HEK293T (cell line): ENCODE data around the gene PI4KA.

Source experiments
- CTCF ChIA-PET: fragments of 350-600 bp; formaldehyde crosslinking; extraction: SDS; loops from one replicate; lab custom pipeline; 2021; ENCODE audit warnings: antibody characterized with exemption, inconsistent platforms; lab: Yijun Ruan, JAX
- POLR2A ChIA-PET: fragments of 350-600 bp; formaldehyde crosslinking; extraction: SDS; loops from one replicate; lab custom pipeline; 2020; ENCODE audit warnings: antibody characterized with exemption, inconsistent platforms; lab: Yijun Ruan, JAX
- DNase-seq: peaks from one replicate; pipeline ENCODE4 v3.0.0; 2012; ENCODE audit warnings: mixed read lengths; ENCODE audit errors: extremely low spot score
- ARNT ChIP-seq: fragments of 450-650 bp; IDR thresholded peaks from 2 replicates; pipeline ENCODE4 v1.6.1; 2017; ENCODE audit warnings: mild to moderate bottlenecking
- BHLHE40 ChIP-seq: fragments of 450-650 bp; IDR thresholded peaks from 2 replicates; pipeline ENCODE4 v1.6.1; 2016; ENCODE audit warnings: mild to moderate bottlenecking, moderate library complexity, borderline replicate concordance
- CTBP1 ChIP-seq: fragments of 450-650 bp; IDR thresholded peaks from 2 replicates; pipeline ENCODE4 v1.6.1; 2016; ENCODE audit warnings: borderline replicate concordance
- ELF4 ChIP-seq: fragments of 450-650 bp; IDR thresholded peaks from 2 replicates; pipeline ENCODE4 v1.6.1; 2017; ENCODE audit warnings: antibody characterized with exemption
- FOXA1 ChIP-seq: fragments of 450-650 bp; IDR thresholded peaks from 2 replicates; pipeline ENCODE4 v1.6.1; 2016; ENCODE audit warnings: mild to moderate bottlenecking
- FOXK2 ChIP-seq: fragments of 450-650 bp; IDR thresholded peaks from 2 replicates; pipeline ENCODE4 v1.6.1; 2016; ENCODE audit warnings: mild to moderate bottlenecking
- FOXM1 ChIP-seq: fragments of 450-650 bp; IDR thresholded peaks from 2 replicates; pipeline ENCODE4 v1.6.1; 2017; ENCODE audit warnings: mild to moderate bottlenecking, borderline replicate concordance
- HDGF ChIP-seq: fragments of 450-650 bp; IDR thresholded peaks from 2 replicates; pipeline ENCODE4 v1.6.1; 2017; ENCODE audit warnings: antibody characterized with exemption, borderline replicate concordance
- L3MBTL2 ChIP-seq: fragments of 450-650 bp; conservative IDR thresholded peaks from 2 replicates; pipeline ENCODE4 v1.6.1; 2016; ENCODE audit warnings: mild to moderate bottlenecking
- LEF1 ChIP-seq: fragments of 450-650 bp; IDR thresholded peaks from 2 replicates; pipeline ENCODE4 v1.6.1; 2017; ENCODE audit warnings: mild to moderate bottlenecking, borderline replicate concordance
- NFRKB ChIP-seq: fragments of 450-650 bp; IDR thresholded peaks from 2 replicates; pipeline ENCODE4 v1.6.1; 2016; ENCODE audit warnings: mild to moderate bottlenecking, moderate library complexity
- SP1 ChIP-seq: fragments of 450-650 bp; IDR thresholded peaks from 2 replicates; pipeline ENCODE4 v1.6.1; 2017
- SUZ12 ChIP-seq: fragments of 450-650 bp; IDR thresholded peaks from 2 replicates; pipeline ENCODE4 v1.6.1; 2016; ENCODE audit warnings: mild to moderate bottlenecking
- TARDBP ChIP-seq: fragments of 450-650 bp; IDR thresholded peaks from 2 replicates; pipeline ENCODE4 v1.6.1; 2016
- ZNF384 ChIP-seq: fragments of 450-650 bp; IDR thresholded peaks from 2 replicates; pipeline ENCODE4 v1.6.1; 2016
- TF ChIP-seq, protein P1 (sequence below): fragments of 450-650 bp; IDR thresholded peaks from 2 replicates; pipeline ENCODE4 v1.6.1; 2016

The PI4KA gene

DNA sequence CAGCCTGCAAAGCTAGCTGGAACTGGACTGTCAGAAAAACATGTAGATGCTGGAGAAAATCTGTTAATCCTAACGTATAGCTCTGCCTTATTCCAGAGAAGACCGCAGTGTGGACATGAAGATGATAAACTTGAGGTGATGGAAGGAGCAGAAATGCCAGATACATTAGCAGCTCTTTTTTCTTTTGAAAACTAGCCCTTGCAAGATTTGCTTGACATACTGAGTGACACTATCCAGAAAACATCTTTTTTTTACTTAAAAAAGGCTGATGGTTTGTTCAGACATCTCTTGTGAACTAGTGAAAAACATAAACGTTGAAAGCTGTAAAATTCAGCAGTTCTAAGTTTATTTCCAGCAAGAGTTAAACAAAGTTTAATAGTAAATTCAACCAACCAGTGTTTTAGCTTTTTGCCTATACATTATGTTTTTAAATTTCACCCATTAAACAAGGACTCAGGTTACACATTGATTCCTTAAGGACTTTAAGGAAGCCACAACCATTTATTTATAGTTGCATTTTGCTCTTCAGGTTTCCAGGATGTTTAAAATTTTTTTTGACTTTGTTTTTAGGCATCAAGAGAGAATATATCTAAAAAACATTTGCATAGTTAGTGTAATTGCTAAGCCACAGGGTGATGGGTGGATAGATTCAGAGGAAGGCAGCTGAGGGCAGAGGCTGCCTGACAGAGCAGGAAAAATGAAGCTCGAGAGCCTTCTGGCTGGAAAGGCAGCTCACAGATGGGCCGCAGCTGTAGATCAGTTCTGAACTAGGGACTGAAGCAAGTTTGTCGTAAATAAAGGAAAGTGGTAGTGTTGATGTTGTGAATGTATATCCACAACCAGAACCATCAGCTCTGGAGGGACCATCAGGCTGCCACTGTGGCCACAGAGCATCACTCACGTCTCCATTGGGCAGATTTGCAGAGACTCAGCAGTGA, 9.7 kb upstream of the PI4KA start:
- CTCF ChIA-PET, result interaction anchor here (1.9 kb wide), 1 partner anchor 17 kb away, joined by 10 read pairs; no protein-coding TSS in a partner anchor
- TF ChIP-seq SUZ12 (no peak), FOXA1 (no peak), ELF4 (no peak), L3MBTL2 (no peak), LEF1 (no peak), TARDBP (no peak), ARNT (no peak)
- POLR2A ChIA-PET, result interaction anchor here (1.8 to 2.3 kb wide), 2 partner anchors 9 to 12 kb away, joined by 4 to 8 read pairs; partner anchors contain the start of genes PI4KA and SNAP29
- DNase-seq, result no peak

DNA sequence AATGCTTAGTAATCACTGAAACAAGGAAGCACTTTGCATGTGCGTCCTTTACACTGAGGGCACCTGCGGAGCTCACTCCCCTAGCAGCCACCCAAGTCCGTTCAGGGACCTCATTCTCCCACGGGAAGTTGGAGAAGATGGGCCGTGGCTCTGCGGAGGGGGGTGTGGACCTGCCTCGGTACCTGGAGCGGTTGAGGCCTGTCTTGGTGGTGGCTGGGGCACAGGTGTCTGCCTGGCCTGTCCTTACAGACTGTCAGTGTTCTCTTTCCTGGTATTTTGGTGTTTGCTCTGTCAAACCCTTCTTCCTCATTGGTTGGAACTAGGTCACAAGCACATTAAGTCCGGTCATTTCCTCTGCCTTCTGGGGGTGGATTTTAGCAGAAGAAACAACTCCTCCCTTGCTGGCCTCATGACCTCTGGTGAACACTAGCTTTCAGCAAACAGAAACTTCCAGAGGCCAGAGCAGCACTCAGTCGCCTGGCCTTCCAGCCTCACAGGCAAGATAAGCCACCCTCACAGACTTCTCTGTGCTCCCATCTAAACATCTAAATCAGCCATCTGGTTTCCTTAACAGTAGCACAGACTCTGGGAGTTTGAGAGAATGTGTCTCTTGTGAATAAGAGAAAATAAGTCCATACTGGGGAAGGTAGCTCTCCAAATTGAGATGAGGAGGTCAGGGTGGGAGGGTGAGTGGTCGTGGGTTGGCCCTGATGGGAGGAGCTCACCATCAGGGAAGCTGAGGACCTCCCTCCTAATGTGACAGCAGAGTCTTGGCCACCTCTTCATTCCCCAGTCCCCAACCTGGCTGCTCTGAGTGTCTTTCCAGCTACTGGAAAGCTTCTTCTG, 8.8 kb upstream of the PI4KA start:
- ChIA-PET POLR2A (interaction anchor here (0.6 to 2.3 kb wide), 3 partner anchors 8 to 11 kb away, joined by 3 to 8 read pairs (median 4); partner anchors contain the start of genes PI4KA and SNAP29), CTCF (interaction anchor here (1.9 kb wide), 1 partner anchor 18 kb away, joined by 10 read pairs; no protein-coding TSS in a partner anchor)
- DNase-seq, result no peak
- no peak for TF ChIP-seq FOXK2
- TF ChIP-seq CTBP1, result no peak
- TF ChIP-seq ARNT, result no peak
- TF ChIP-seq ELF4, result no peak
- no peak for TF ChIP-seq ZNF384
- no peak for TF ChIP-seq L3MBTL2
- TF ChIP-seq SP1, result no peak
- no peak for TF ChIP-seq SUZ12
- TF ChIP-seq LEF1, result no peak
- no peak for TF ChIP-seq BHLHE40
- TF ChIP-seq HDGF, result no peak
- TF ChIP-seq FOXM1, result no peak
- no peak for TF ChIP-seq NFRKB
- TF ChIP-seq, protein P1, sequence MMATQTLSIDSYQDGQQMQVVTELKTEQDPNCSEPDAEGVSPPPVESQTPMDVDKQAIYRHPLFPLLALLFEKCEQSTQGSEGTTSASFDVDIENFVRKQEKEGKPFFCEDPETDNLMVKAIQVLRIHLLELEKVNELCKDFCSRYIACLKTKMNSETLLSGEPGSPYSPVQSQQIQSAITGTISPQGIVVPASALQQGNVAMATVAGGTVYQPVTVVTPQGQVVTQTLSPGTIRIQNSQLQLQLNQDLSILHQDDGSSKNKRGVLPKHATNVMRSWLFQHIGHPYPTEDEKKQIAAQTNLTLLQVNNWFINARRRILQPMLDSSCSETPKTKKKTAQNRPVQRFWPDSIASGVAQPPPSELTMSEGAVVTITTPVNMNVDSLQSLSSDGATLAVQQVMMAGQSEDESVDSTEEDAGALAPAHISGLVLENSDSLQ, result no peak
- no peak for TF ChIP-seq TARDBP
- no peak for TF ChIP-seq FOXA1

DNA sequence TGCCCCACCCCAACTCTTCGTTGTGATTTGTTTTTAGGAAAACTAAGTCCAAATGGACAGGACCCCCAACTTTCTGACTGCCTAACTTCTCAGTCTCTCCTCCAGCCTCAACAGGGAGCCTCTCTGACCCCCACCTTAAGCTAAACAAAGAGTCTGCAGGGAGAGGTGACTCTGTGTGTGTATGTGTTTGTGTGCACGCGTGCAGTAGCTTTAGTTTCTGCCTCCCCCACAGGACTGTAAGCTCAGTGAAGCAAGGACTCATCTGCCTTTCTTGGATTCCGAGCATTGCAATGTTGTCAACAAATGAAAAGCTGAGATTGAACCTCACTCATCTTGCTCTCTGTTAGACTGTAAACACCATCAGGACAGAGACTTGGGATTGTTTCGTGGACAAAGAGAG, 8.1 kb upstream of the PI4KA start:
- no peak for DNase-seq
- ChIA-PET CTCF (no interaction called here), POLR2A (interaction anchor here (0.6 to 2.3 kb wide), 2 partner anchors 8 kb away, joined by 3 to 8 read pairs; partner anchors contain the start of genes PI4KA and SNAP29)
- TF ChIP-seq SUZ12 (no peak), HDGF (no peak), FOXA1 (no peak)

DNA sequence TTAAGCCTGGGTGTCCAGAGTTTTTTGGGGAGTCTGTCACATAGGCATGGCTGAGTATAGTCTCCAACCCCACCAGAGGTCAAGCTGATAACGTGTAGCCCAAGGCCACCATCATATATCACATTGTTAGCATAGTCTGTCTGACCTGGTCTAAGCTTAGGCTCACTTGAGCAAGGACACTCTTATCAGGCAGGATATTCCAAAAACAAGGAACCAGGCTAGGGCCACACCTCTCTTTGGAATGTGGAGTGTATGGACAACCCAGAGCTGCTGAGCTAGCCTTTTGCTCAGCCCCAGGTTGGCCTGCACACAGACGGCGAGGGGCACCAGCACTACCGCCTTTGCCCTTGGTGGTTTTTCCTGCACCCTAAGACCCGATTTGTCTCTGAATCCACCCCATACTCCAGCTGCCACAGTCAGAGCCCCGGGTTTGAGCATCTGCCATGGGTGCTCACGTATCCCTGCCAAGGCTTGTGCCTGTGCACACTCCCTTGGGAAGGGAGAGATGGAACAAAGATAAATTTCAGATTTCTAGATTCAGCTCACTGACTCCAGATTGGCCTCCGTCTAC, 7.3 kb upstream of the PI4KA start:
- no peak for DNase-seq
- ChIA-PET POLR2A (interaction anchor here (1.4 kb wide), 2 partner anchors 9 to 20 kb away, joined by 3 to 5 read pairs; no protein-coding TSS in a partner anchor), CTCF (interaction anchor here (0.6 to 1.1 kb wide), 3 partner anchors 20 to 136 kb away, joined by 3 to 4 read pairs (median 3); partner anchors contain the start of gene THAP7)
- TF ChIP-seq LEF1, result no peak
- TF ChIP-seq SP1, result no peak
- TF ChIP-seq SUZ12, result no peak
- TF ChIP-seq FOXA1, result no peak
- no peak for TF ChIP-seq ELF4
- TF ChIP-seq, protein P1, result no peak
- TF ChIP-seq NFRKB, result no peak
- no peak for TF ChIP-seq TARDBP
- no peak for TF ChIP-seq ARNT
- TF ChIP-seq FOXM1, result no peak
- no peak for TF ChIP-seq L3MBTL2
- no peak for TF ChIP-seq ZNF384
- TF ChIP-seq CTBP1, result no peak
- TF ChIP-seq FOXK2, result no peak
- TF ChIP-seq HDGF, result no peak
- TF ChIP-seq BHLHE40, result no peak

DNA sequence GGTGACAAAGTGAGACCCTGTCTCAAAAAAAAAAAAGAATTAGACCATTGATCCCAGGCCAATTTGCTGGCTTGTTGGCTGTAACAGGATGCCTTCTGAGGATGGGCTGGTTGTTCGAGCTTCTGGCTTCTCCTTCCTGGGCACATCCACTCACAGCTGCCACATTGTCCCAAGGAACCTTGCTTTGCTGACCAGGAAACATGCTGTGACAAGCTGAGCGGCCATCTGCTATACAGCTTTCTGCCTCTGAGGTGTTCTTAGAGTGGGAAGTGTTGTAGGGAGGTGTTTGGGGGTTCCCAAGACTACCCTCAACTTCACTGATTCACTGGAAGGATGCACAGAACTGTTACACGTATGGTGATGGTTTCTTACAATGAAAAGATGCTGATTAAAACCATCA, 6.7 kb upstream of the PI4KA start:
- no peak for DNase-seq
- ChIA-PET CTCF (interaction anchor here (1.1 kb wide), 1 partner anchor 137 kb away, joined by 3 read pairs; the partner anchor contains the start of gene THAP7), POLR2A (interaction anchor here (1.4 kb wide), 2 partner anchors 8 to 20 kb away, joined by 3 to 5 read pairs; no protein-coding TSS in a partner anchor)
- TF ChIP-seq, protein P1, result no peak
- TF ChIP-seq ZNF384 (no peak), LEF1 (no peak), SP1 (no peak), FOXA1 (no peak), BHLHE40 (no peak), ARNT (no peak), TARDBP (no peak)
